K562 (cell line): ENCODE measurements around the gene FBP2. TPM values are rescaled to one million over a fixed set of nuclear protein-coding genes. Genes with fewer than 3 reads are reported as not detected.

Source experiments
- ATF1 ChIP-seq, 2 experiments: fragments of 450-650 bp in 1 of 2; IDR thresholded peaks; 2 replicates each; pipeline ENCODE4 v1.6.1; 2016; ENCODE audit warnings: missing compliant biosample characterization in 1 of 2, missing genetic modification characterization in 1 of 2
- CEBPG ChIP-seq, 3 experiments: fragments of 200-800 bp in 1 of 3; sonication (Bioruptor generic) in 1 of 3; sonication (generic) in 1 of 3; formaldehyde crosslinking in 1 of 3; IDR thresholded peaks in 2 of 3; conservative IDR thresholded peaks in 1 of 3; 2 replicates each; pipeline versions ENCODE4 v1.6.1 to v1.8.0; 2016 to 2022; ENCODE audit warnings: missing compliant biosample characterization in 2 of 3, missing genetic modification characterization in 2 of 3, mild to moderate bottlenecking in 1 of 3, missing genetic modification reagents in 1 of 3
- ELK3 ChIP-seq: fragments of 450-650 bp; formaldehyde crosslinking; IDR thresholded peaks from 2 replicates; pipeline ENCODE4 v1.4.0; 2020; ENCODE audit warnings: mild to moderate bottlenecking
- MITF ChIP-seq: IDR thresholded peaks from 2 replicates; pipeline ENCODE4 v1.6.1; 2014; ENCODE audit warnings: antibody characterized with exemption
- RAD21 ChIP-seq, 2 experiments: fragments of 250-450 bp in 1 of 2; fragments of 450-650 bp in 1 of 2; sonication (Bioruptor Pico) in 1 of 2; formaldehyde crosslinking in 1 of 2; IDR thresholded peaks in 1 of 2; conservative IDR thresholded peaks in 1 of 2; 2 replicates each; pipeline versions ENCODE4 v1.4.0 to v1.8.0; 2020 to 2022; ENCODE audit warnings: mild to moderate bottlenecking in 2 of 2, moderate library complexity in 1 of 2
- SMC3 ChIP-seq: conservative IDR thresholded peaks from 2 replicates; pipeline ENCODE4 v1.6.1; 2011; ENCODE audit warnings: low read depth, low read length, improper control_type of control experiment; ENCODE audit not compliant: insufficient read depth
- SPI1 ChIP-seq: IDR thresholded peaks from 2 replicates; pipeline ENCODE4 v1.6.1; 2011; ENCODE audit warnings: low read depth, low read length, control low read depth, borderline replicate concordance
- TEAD1 ChIP-seq, 2 experiments: fragments of 450-650 bp in 1 of 2; sonication (generic) in 1 of 2; formaldehyde crosslinking; IDR thresholded peaks; 2 replicates each; pipeline versions ENCODE4 v1.4.0 to v1.8.0; 2020 to 2022; ENCODE audit warnings: mild to moderate bottlenecking in 2 of 2, missing genetic modification reagents in 1 of 2
- THRAP3 ChIP-seq: fragments of 450-650 bp; IDR thresholded peaks from 2 replicates; pipeline ENCODE4 v1.6.1; 2016; ENCODE audit warnings: mild to moderate bottlenecking, inconsistent platforms, borderline replicate concordance
- USF2 ChIP-seq: sonication (generic); formaldehyde crosslinking; IDR thresholded peaks from 2 replicates; pipeline ENCODE4 v1.5.0; 2020; ENCODE audit warnings: missing genetic modification reagents
- ZBTB9 ChIP-seq: fragments of 450-650 bp; formaldehyde crosslinking; IDR thresholded peaks from 2 replicates; pipeline ENCODE4 v1.4.0; 2020; ENCODE audit warnings: mild to moderate bottlenecking, moderate library complexity
- polyA plus RNA-seq, 8 experiments: library from polyadenylated mRNA; depleted of rRNA in 4 of 8; stranded (reverse) in 5 of 8; unstranded in 3 of 8; fragments of >200 nt; fragmentation: Nextera tagmentation in 2 of 8; fragmentation: Illumina TruSeq in 1 of 8; extraction: Ambion mirVana in 2 of 8; extraction: Trizol in 1 of 8; gene quantifications; 2 replicates each; pipeline versions ENCODE4 v1.2.1 to v1.2.3, GENCODE V29; 2011 to 2014; ENCODE audit warnings: inconsistent platforms in 1 of 8, missing spikeins in 1 of 8
- total RNA-seq, 7 experiments: library from RNA; depleted of rRNA in 6 of 7; stranded (reverse); fragments of >200 nt in 6 of 7; fragmentation: Illumina TruSeq in 2 of 7; extraction: Trizol in 2 of 7; gene quantifications; 2 replicates each; pipeline versions ENCODE4 v1.2.1 to v1.2.3, GENCODE V29; 2011 to 2021; ENCODE audit warnings: low replicate concordance in 1 of 7

Gene FBP2
- total and polyA plus RNA-seq, 9 of the 15 experiments (the other 6 are each of a cell fraction or from before 2014, with no cell fraction given): 0.06 TPM; not detected in 7

GRCh38 chr9:94603259-94604160 lies 9.9 kb upstream of the FBP2 start (continued):
- TF ChIP-seq ELK3 (CRISPR knock-in tag) (no peak), ATF1 (CRISPR knock-in tag; IDR thresholded peaks at IDR 0.05) (no peak), ATF1 (tag; IDR thresholded peaks at IDR 0.05) (peak; percentile 89), THRAP3 (no peak), CEBPG (CRISPR knock-in tag; IDR thresholded peaks at IDR 0.05) (no peak), CEBPG (tag; conservative IDR thresholded peaks at IDR 0.05 in 1 of 2, IDR thresholded peaks at IDR 0.05 in 1 of 2) (peak in 1 of 2 experiments; percentile 57; a peak in 2 of 4 replicates), MITF (no peak), ZBTB9 (CRISPR knock-in tag) (no peak), SMC3 (peak; percentile 74), TEAD1 (CRISPR knock-in tag; IDR thresholded peaks at IDR 0.05) (0 out of 4 replicates have a peak, but pooled peaks of 1 of the 2 experiments have one; percentile 23), SPI1 (no peak), RAD21 (CRISPR knock-in tag; conservative IDR thresholded peaks at IDR 0.05 in 1 of 2, IDR thresholded peaks at IDR 0.05 in 1 of 2) (peak; percentile 69 to 86), USF2 (CRISPR knock-in tag) (no peak)
